NOMO-1 (cell line): Measurements from ENCODE around the gene UNC5C.

ENCODE experiments used
- DNase-seq, 2 experiments: peaks; one replicate each; lab custom pipeline; 2025; ENCODE audit not compliant: unreplicated experiment in 2 of 2; lab: John Stamatoyannopoulos, UW

UNC5C gene

GRCh38 chr4:95548738-95549245 is at the start of gene UNC5C:
Gene UNC5C, minus strand, starts transcription at chr4:95548973.
- no peak for DNase-seq

DNA sequence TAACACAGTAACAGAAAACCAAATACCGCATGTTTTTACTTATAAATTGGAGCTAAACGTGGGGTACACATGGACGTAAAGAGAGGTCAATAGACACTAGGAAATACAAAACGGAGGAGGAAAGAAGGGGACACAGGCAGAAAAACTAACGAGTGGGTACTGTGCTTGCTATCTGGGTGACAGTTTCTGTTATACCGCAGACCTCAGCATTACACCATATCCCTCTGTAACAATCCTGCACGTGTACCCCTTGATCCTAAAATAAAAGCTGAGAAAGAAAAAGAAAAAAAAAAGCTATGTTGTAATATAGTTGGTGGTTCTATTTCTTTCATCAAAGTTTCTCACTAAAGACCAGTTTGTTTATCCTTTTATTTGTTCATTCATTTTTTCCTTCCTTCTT is 47.9 kb upstream of the UNC5C start:
- DNase-seq: no peak

DNA sequence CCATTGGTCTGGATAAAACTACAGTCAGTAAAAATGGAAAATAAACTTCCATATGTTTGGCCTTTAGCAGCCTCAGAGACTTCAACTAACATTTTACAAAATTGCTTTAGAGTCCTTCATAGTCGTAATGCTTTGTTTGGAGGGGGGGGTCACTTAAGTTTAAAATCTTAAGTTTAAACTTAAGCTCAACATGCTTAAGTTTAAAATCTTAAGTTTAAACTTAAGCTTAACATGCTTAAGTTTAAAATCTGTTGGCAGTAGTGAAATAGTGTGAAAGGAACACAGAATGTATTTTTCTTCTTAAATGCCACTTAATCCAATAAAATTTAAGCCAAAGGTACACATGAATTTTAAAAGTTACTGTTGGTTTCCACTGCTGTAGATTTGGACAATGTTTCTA is 45.9 kb upstream of the UNC5C start:
- no peak for DNase-seq

GRCh38 chr4:95594013-95594412 is 45.2 kb upstream of the UNC5C start:
- DNase-seq: no peak

- DNase-seq: no peak
These were observed 42.5 kb upstream of the UNC5C start for GRCh38 chr4:95591278-95591677.

- no peak for DNase-seq
These were observed 41.8 kb upstream of the UNC5C start for GRCh38 chr4:95590615-95591014.

- no peak for DNase-seq
These were observed 36.4 kb upstream of the UNC5C start for GRCh38 chr4:95585016-95585695.

- DNase-seq: no peak
These were observed 31.5 kb upstream of the UNC5C start for GRCh38 chr4:95580226-95580625.

DNA sequence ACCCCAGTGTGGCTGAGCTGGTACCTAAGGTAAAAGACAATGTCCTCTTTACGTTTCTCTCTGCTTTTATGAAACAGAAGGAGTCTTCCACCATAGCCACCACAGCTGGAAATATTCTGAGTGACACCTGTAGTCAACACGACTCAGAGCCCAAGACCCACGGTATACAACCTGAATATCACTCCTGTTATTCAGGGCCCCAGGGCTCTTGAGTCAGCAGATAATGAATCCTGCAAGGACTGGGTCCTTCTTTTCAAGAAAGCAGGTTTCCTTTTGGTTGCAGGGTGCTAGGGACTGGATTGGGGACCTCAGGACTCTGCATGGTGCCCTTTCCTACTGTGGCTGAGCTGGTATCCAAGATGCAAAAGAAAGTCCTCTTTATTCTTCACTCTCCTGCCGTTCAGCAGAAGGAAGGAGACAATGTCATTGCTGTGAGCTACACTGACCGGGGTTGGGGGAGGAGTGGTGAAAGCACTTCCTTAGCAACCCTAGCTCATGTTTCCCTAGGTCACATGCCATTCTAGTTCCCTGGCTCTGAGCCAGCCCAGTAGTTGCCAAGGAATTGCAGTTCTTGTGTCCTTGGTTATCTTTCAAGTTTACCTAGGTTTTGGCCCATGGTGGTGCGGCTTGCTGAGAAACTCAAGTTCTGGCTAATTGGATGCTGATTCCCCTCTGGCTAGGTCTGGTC is 23.7 kb upstream of the UNC5C start:
- DNase-seq: no peak

GRCh38 chr4:95571577-95571976 is 22.8 kb upstream of the UNC5C start:
- DNase-seq: no peak

DNA sequence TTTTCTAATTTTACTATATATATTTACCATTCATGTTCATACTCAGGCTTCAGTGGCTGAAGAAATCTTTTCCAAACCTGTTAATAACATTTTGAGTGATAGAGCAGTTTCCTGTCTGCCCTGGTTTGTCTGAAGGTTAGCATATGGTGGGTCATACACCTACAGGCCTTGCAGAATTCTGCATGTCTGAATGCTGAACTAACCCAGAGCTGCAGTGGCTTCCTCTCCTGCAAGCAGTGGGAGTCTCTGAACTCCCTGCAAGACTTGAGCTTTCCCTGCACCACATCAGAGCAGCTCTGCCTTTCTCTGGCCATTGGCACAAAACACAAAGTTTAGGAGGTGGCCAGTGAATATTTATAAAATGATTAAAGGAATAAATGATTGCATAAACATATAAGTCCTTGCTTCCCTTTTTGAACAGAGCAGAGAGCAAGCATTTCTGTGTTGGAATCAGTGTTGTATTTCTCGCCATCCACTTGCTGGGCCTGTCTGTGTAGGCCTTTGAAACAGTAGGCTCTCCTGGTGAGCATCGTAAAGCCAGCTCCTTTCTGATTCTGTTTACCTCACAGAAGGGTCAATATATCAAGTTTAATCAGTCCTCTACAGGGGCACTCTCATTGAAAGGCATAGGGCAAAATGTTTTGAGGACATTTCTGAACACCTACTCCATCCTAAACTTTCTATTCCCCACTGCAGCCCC is 15.0 kb upstream of the UNC5C start:
- no peak for DNase-seq

- DNase-seq: no peak
These were observed 12.0 kb upstream of the UNC5C start for GRCh38 chr4:95560774-95561173.

GRCh38 chr4:95556207-95556859 is 7.6 kb upstream of the UNC5C start:
- no peak for DNase-seq

DNA sequence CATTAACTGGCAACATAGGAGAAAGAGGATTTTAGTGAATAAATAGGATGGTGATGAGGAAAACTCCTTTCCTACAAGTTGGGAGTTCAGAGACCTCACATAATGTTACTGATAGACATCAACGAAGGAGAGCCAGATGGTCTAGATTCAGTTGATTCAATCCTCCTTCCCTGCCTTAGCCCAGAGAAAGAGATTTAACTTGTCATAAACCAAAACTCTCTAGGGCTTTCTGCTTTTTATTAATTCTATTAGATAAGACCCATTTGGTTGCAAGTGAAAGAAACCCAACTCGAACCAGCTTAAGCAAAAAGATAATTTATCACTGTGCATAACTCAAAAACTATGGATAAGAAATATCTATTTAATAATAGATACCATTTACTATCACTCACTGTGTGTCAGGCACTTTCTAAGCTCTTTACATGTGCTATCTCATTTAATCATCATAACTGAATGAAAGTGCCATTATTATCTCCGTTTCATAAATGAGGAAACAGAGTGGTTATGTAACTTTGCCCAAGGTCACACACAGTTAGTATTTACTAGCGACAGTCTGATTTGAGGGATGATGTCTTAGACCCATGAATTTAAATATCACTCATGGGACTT is 4.3 kb upstream of the UNC5C start:
- no peak for DNase-seq

DNA sequence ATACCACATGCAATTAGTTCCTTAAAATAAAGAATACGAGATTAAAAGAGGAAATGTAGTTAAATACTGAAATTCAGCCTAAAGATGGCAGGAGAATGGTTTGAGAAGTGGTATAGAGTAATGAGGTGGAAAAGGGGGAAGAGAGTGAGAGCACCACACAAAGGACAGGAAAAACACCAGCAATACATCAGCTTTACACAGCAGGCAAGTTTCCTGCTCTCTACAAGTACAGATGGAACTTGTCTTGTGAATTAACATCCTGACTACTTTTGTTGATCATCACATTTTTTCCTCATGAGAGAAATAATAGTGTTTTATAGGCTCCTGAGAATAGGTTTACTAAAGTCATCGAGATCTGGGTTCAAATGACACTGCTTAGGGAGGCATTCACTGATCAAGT is 2.9 kb upstream of the UNC5C start:
- no peak for DNase-seq

GRCh38 chr4:95550115-95550987 is 1.6 kb upstream of the UNC5C start:
- no peak for DNase-seq

- DNase-seq: no peak
These were observed 707 bp upstream of the UNC5C start for GRCh38 chr4:95549246-95550114.

DNA sequence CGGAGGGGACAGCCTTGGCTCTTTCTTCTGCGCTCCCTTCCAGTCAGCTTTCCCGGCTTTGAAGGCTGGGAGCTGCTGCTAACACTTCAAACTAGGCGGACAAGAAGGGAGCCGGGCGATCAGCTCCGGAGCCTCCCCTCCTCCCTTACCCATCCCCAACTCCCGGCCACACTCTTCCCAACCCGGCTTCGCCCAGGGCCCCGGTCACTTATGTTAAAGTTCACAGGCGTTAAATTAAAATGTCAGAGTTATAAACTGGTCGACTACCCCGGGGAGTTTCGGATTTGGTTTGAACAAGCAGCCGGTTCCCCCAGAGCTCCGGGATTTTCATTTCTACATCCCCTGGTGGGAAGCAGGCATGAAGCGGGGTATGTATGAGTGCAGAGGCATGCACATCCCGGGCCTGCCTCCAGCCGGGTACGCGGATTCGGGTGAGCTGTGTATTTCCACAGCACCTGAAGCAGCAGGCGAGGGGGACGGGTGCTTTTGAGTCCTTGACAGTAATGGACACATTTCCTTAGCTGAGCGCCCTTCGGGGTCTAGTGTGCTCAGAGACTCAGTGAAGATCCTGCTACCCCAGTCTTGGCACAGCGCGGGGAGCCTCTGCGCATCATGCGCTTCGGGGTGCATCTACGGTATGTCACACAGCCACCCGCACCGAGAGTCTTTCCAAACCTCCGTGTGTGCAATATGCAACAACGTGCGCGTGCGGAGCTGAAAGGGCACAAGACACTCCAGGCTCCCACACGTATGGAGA is 880 bp downstream of the UNC5C start:
- no peak for DNase-seq
